IMR-90 (cell line): Measurements from ENCODE around the gene ZNF283.

Experiments used
- MAFK ChIP-seq: IDR thresholded peaks from 2 replicates; pipeline ENCODE4 v1.6.1; 2012; ENCODE audit warnings: low read depth, low read length, improper control_type of control experiment
- POLR2A ChIP-seq: IDR thresholded peaks from 2 replicates; pipeline ENCODE4 v1.6.1; 2012; ENCODE audit warnings: mild to moderate bottlenecking, low read depth, low read length
- RAD21 ChIP-seq: IDR thresholded peaks from 2 replicates; pipeline ENCODE4 v1.6.1; 2012; ENCODE audit warnings: low read length, improper control_type of control experiment
- RCOR1 ChIP-seq: IDR thresholded peaks from 2 replicates; pipeline ENCODE4 v1.6.1; 2012; ENCODE audit warnings: mild to moderate bottlenecking, low read length, improper control_type of control experiment; ENCODE audit not compliant: insufficient replicate concordance
- TF ChIP-seq, protein P1 (sequence below): conservative IDR thresholded peaks from 2 replicates; pipeline ENCODE4 v1.5.1; 2012; ENCODE audit warnings: mild to moderate bottlenecking, low read depth, low read length, improper control_type of control experiment
- TF ChIP-seq, protein P2 (sequence below): fragments of 150-350 bp; IDR thresholded peaks from 2 replicates; pipeline ENCODE4 v1.6.1; 2017; ENCODE audit warnings: mild to moderate bottlenecking, antibody characterized with exemption, low read length, low read depth

DNA sequence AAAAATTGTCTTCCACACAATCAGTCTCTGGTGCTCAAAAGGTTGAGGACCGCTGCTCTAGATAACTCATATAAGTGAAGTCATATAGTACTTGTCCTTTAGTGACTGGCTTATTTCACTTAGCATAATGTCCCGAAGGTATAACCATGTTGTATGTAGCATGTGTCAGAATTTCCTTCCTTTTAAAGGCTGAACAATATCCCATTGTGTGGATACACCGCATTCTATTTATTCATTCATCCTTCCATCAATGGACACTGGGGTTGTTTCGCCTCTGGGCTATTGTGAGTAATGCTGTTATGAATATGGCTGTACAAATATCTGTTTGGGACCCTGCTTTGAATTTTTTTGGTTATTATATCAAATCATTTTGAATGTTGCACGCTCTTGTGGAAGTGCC is 20.3 kb upstream of the ZNF283 start:
- TF ChIP-seq, protein P1, sequence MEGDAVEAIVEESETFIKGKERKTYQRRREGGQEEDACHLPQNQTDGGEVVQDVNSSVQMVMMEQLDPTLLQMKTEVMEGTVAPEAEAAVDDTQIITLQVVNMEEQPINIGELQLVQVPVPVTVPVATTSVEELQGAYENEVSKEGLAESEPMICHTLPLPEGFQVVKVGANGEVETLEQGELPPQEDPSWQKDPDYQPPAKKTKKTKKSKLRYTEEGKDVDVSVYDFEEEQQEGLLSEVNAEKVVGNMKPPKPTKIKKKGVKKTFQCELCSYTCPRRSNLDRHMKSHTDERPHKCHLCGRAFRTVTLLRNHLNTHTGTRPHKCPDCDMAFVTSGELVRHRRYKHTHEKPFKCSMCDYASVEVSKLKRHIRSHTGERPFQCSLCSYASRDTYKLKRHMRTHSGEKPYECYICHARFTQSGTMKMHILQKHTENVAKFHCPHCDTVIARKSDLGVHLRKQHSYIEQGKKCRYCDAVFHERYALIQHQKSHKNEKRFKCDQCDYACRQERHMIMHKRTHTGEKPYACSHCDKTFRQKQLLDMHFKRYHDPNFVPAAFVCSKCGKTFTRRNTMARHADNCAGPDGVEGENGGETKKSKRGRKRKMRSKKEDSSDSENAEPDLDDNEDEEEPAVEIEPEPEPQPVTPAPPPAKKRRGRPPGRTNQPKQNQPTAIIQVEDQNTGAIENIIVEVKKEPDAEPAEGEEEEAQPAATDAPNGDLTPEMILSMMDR, result no peak
- no peak for TF ChIP-seq MAFK
- no peak for TF ChIP-seq RAD21
- TF ChIP-seq POLR2A, result no peak
- no peak for TF ChIP-seq RCOR1
- TF ChIP-seq, protein P2, sequence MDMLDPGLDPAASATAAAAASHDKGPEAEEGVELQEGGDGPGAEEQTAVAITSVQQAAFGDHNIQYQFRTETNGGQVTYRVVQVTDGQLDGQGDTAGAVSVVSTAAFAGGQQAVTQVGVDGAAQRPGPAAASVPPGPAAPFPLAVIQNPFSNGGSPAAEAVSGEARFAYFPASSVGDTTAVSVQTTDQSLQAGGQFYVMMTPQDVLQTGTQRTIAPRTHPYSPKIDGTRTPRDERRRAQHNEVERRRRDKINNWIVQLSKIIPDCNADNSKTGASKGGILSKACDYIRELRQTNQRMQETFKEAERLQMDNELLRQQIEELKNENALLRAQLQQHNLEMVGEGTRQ, result no peak
